WTC11 (cell line): ENCODE data around the gene AUH. TPM values are rescaled to one million over a fixed set of nuclear protein-coding genes. Genes with fewer than 3 reads are reported as not detected.

ENCODE experiments used
- ATAC-seq: fragments of 200-7000 bp; cut with Tn5 transposase; 2 replicates; pipeline ENCODE4 v1.10.0; 2021; ENCODE audit warnings: mild to moderate bottlenecking, moderate library complexity
- CTCF ChIA-PET: fragments of 300-600 bp; sonication (Branson Sonifier 250); formaldehyde crosslinking; loops from one replicate; lab custom pipeline; 2021; ENCODE audit warnings: antibody characterized with exemption; lab: Charles Lee
- POLR2A ChIA-PET: fragments of 350-600 bp; sonication (Branson Sonifier 250); formaldehyde crosslinking; loops from one replicate; lab custom pipeline; 2021; ENCODE audit warnings: antibody characterized with exemption; lab: Charles Lee
- DNase-seq: peaks from one replicate; pipeline ENCODE4 v3.0.0; 2021; ENCODE audit warnings: low spot score
- H3K27ac Mint-ChIP-seq: 2 replicates; pipeline ENCODE4 v1.8.0; 2021; ENCODE audit warnings: mixed read lengths
- H3K27me3 Mint-ChIP-seq: 2 replicates; pipeline ENCODE4 v1.8.0; 2021; ENCODE audit warnings: low read depth, mild to moderate bottlenecking, moderate library complexity, mixed read lengths
- H3K36me3 Mint-ChIP-seq: 2 replicates; pipeline ENCODE4 v1.8.0; 2021; ENCODE audit warnings: mixed read lengths
- H3K4me1 Mint-ChIP-seq: 2 replicates; pipeline ENCODE4 v1.8.0; 2022; ENCODE audit warnings: mixed read lengths
- H3K4me3 Mint-ChIP-seq: 2 replicates; pipeline ENCODE4 v1.8.0; 2021; ENCODE audit warnings: mild to moderate bottlenecking, moderate library complexity, mixed read lengths
- H3K9me3 Mint-ChIP-seq: 2 replicates; pipeline ENCODE4 v1.8.0; 2021; ENCODE audit warnings: mixed read lengths
- CBFB ChIP-seq: sonication (generic); formaldehyde crosslinking; IDR thresholded peaks from 2 replicates; pipeline ENCODE4 v1.8.1; 2022; ENCODE audit warnings: mild to moderate bottlenecking, low read depth, missing genetic modification reagents
- CDX4 ChIP-seq: fragments of 250-450 bp; sonication (Bioruptor Pico); IDR thresholded peaks from 2 replicates; pipeline ENCODE4 v1.9.0; 2021; ENCODE audit warnings: moderate library complexity, mild to moderate bottlenecking, inconsistent platforms, borderline replicate concordance
- E2F4 ChIP-seq: sonication (generic); formaldehyde crosslinking; IDR thresholded peaks from 2 replicates; pipeline ENCODE4 v1.8.1; 2022; ENCODE audit warnings: low read depth, mild to moderate bottlenecking, moderate library complexity, missing genetic modification reagents, borderline replicate concordance
- ETV6 ChIP-seq: sonication (generic); formaldehyde crosslinking; IDR thresholded peaks from 2 replicates; pipeline ENCODE4 v1.8.1; 2022; ENCODE audit warnings: mild to moderate bottlenecking, missing genetic modification reagents
- FOXJ3 ChIP-seq: sonication (generic); formaldehyde crosslinking; IDR thresholded peaks from 2 replicates; pipeline ENCODE4 v1.9.0; 2021; ENCODE audit warnings: missing genetic modification reagents, mild to moderate bottlenecking, borderline replicate concordance
- FOXP1 ChIP-seq: sonication (generic); formaldehyde crosslinking; IDR thresholded peaks from 2 replicates; pipeline ENCODE4 v1.8.0; 2022; ENCODE audit warnings: missing genetic modification reagents, mild to moderate bottlenecking, moderate library complexity, borderline replicate concordance
- IRF2 ChIP-seq: sonication (generic); formaldehyde crosslinking; IDR thresholded peaks from 2 replicates; pipeline ENCODE4 v1.8.0; 2022; ENCODE audit warnings: low read depth, missing genetic modification reagents, borderline replicate concordance
- JUN ChIP-seq: sonication (generic); formaldehyde crosslinking; IDR thresholded peaks from 2 replicates; pipeline ENCODE4 v1.8.0; 2023; ENCODE audit warnings: mild to moderate bottlenecking, missing genetic modification reagents
- NFYB ChIP-seq: sonication (generic); formaldehyde crosslinking; conservative IDR thresholded peaks from 2 replicates; pipeline ENCODE4 v1.8.0; 2022; ENCODE audit warnings: low read depth, missing genetic modification reagents
- OVOL2 ChIP-seq: fragments of 250-450 bp; sonication (Bioruptor Pico); IDR thresholded peaks from 2 replicates; pipeline ENCODE4 v1.9.0; 2021; ENCODE audit warnings: mild to moderate bottlenecking, borderline replicate concordance
- RELA ChIP-seq: sonication (generic); formaldehyde crosslinking; IDR thresholded peaks from 2 replicates; pipeline ENCODE4 v1.8.1; 2022; ENCODE audit warnings: missing genetic modification reagents, mild to moderate bottlenecking, borderline replicate concordance
- SMAD4 ChIP-seq: sonication (generic); formaldehyde crosslinking; IDR thresholded peaks from 2 replicates; pipeline ENCODE4 v1.8.0; 2022; ENCODE audit warnings: mild to moderate bottlenecking, missing genetic modification reagents
- total RNA-seq: library from RNA; stranded (reverse); gene quantifications from 3 replicates; pipeline ENCODE4 v1.2.3, GENCODE V29; 2021
- TF ChIP-seq, protein P1 (sequence below): fragments of 250-450 bp; sonication (Bioruptor Pico); IDR thresholded peaks from 2 replicates; pipeline ENCODE4 v1.9.0; 2021; ENCODE audit warnings: mild to moderate bottlenecking, borderline replicate concordance
- TF ChIP-seq, protein P2 (sequence below): sonication (generic); formaldehyde crosslinking; IDR thresholded peaks from 2 replicates; pipeline ENCODE4 v1.8.1; 2023; ENCODE audit warnings: mild to moderate bottlenecking, missing genetic modification reagents, borderline replicate concordance
- TF ChIP-seq, protein P3 (sequence below): sonication (generic); formaldehyde crosslinking; IDR thresholded peaks from 2 replicates; pipeline ENCODE4 v1.8.0; 2022; ENCODE audit warnings: mild to moderate bottlenecking, missing genetic modification reagents
- TF ChIP-seq, protein P4 (sequence below): sonication (generic); formaldehyde crosslinking; IDR thresholded peaks from 2 replicates; pipeline ENCODE4 v1.8.0; 2023; ENCODE audit warnings: missing genetic modification reagents

AUH gene
- total RNA-seq, 1 experiment from 2014 or later, result 30.4 TPM

DNA sequence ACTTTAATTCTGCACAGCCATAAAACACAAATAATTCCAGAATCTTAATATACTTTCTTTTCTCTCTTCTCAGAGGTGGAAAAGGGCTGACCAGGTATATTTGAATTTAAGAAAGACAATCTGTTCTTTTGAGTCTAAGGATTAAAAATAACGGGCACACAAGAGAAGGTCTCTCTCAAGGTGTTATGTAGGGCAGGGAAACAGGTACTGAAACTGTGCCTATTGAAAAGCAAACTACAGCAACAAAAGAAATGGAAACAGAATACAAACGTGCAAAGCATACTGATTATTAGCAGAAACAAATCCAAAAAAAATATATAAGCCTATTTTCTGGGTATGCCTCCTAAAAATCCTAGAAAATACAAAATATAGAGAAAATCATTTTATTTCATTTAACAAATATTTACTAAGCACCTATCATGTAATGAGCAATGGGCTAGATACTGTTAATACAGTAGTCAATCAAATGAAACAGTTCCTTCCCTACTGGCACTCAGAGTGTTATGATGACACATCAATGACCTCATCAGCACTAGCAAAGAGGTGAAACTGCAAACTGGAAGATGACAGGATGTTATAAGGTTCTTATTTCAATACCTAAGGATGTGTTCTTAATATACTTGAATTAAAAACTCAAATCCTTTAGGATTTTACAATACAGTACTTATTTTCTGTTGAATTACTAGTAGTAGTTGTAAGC, 87.7 kb downstream of the AUH start:
- H3K36me3 Mint-ChIP-seq, result no peaks in the 10 kb centered on the region
- ChIA-PET CTCF (no interaction called here), POLR2A (no interaction called here)
- no peak overlapping the region for H3K4me3 Mint-ChIP-seq
- TF ChIP-seq, protein P1, sequence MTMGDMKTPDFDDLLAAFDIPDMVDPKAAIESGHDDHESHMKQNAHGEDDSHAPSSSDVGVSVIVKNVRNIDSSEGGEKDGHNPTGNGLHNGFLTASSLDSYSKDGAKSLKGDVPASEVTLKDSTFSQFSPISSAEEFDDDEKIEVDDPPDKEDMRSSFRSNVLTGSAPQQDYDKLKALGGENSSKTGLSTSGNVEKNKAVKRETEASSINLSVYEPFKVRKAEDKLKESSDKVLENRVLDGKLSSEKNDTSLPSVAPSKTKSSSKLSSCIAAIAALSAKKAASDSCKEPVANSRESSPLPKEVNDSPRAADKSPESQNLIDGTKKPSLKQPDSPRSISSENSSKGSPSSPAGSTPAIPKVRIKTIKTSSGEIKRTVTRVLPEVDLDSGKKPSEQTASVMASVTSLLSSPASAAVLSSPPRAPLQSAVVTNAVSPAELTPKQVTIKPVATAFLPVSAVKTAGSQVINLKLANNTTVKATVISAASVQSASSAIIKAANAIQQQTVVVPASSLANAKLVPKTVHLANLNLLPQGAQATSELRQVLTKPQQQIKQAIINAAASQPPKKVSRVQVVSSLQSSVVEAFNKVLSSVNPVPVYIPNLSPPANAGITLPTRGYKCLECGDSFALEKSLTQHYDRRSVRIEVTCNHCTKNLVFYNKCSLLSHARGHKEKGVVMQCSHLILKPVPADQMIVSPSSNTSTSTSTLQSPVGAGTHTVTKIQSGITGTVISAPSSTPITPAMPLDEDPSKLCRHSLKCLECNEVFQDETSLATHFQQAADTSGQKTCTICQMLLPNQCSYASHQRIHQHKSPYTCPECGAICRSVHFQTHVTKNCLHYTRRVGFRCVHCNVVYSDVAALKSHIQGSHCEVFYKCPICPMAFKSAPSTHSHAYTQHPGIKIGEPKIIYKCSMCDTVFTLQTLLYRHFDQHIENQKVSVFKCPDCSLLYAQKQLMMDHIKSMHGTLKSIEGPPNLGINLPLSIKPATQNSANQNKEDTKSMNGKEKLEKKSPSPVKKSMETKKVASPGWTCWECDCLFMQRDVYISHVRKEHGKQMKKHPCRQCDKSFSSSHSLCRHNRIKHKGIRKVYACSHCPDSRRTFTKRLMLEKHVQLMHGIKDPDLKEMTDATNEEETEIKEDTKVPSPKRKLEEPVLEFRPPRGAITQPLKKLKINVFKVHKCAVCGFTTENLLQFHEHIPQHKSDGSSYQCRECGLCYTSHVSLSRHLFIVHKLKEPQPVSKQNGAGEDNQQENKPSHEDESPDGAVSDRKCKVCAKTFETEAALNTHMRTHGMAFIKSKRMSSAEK (CRISPR knock-in tag), result no peak
- TF ChIP-seq RELA (CRISPR knock-in tag), result no peak
- no peak for TF ChIP-seq E2F4
- no peak for TF ChIP-seq CDX4 (CRISPR knock-in tag)
- TF ChIP-seq OVOL2, result no peak
- TF ChIP-seq, protein P2, sequence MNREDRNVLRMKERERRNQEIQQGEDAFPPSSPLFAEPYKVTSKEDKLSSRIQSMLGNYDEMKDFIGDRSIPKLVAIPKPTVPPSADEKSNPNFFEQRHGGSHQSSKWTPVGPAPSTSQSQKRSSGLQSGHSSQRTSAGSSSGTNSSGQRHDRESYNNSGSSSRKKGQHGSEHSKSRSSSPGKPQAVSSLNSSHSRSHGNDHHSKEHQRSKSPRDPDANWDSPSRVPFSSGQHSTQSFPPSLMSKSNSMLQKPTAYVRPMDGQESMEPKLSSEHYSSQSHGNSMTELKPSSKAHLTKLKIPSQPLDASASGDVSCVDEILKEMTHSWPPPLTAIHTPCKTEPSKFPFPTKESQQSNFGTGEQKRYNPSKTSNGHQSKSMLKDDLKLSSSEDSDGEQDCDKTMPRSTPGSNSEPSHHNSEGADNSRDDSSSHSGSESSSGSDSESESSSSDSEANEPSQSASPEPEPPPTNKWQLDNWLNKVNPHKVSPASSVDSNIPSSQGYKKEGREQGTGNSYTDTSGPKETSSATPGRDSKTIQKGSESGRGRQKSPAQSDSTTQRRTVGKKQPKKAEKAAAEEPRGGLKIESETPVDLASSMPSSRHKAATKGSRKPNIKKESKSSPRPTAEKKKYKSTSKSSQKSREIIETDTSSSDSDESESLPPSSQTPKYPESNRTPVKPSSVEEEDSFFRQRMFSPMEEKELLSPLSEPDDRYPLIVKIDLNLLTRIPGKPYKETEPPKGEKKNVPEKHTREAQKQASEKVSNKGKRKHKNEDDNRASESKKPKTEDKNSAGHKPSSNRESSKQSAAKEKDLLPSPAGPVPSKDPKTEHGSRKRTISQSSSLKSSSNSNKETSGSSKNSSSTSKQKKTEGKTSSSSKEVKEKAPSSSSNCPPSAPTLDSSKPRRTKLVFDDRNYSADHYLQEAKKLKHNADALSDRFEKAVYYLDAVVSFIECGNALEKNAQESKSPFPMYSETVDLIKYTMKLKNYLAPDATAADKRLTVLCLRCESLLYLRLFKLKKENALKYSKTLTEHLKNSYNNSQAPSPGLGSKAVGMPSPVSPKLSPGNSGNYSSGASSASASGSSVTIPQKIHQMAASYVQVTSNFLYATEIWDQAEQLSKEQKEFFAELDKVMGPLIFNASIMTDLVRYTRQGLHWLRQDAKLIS (CRISPR knock-in tag), result no peak
- no peak for TF ChIP-seq FOXP1 (CRISPR knock-in tag)
- TF ChIP-seq, protein P3, sequence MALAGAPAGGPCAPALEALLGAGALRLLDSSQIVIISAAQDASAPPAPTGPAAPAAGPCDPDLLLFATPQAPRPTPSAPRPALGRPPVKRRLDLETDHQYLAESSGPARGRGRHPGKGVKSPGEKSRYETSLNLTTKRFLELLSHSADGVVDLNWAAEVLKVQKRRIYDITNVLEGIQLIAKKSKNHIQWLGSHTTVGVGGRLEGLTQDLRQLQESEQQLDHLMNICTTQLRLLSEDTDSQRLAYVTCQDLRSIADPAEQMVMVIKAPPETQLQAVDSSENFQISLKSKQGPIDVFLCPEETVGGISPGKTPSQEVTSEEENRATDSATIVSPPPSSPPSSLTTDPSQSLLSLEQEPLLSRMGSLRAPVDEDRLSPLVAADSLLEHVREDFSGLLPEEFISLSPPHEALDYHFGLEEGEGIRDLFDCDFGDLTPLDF, result no peak
- TF ChIP-seq ETV6 (CRISPR knock-in tag), result no peak
- TF ChIP-seq SMAD4 (CRISPR knock-in tag), result no peak
- no peak for TF ChIP-seq IRF2 (CRISPR knock-in tag)
- TF ChIP-seq, protein P4, sequence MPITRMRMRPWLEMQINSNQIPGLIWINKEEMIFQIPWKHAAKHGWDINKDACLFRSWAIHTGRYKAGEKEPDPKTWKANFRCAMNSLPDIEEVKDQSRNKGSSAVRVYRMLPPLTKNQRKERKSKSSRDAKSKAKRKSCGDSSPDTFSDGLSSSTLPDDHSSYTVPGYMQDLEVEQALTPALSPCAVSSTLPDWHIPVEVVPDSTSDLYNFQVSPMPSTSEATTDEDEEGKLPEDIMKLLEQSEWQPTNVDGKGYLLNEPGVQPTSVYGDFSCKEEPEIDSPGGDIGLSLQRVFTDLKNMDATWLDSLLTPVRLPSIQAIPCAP, result no peak
- no peak for TF ChIP-seq NFYB (CRISPR knock-in tag)
- TF ChIP-seq FOXJ3, result no peak
- no peak for TF ChIP-seq JUN (CRISPR knock-in tag)
- no peak for TF ChIP-seq CBFB
- DNase-seq (no peak), ATAC-seq (no peak)
- H3K27ac Mint-ChIP-seq, result no peak overlapping the region
- H3K9me3 Mint-ChIP-seq, result no peaks in the 10 kb centered on the region
- H3K27me3 Mint-ChIP-seq, result no peaks in the 10 kb centered on the region
- H3K4me1 Mint-ChIP-seq, result peaks cover 18% of the 10 kb centered on the region
